GM19468 (cell line): ENCODE results near the gene IRF2BP1.
"Not testable (repeated sequence)": the region's sequence is repeated elsewhere in the genome, so short reads cannot be mapped to it uniquely, and the experiment has no call there.

Experiments used
- ATAC-seq: cut with Tn5 transposase; IDR thresholded peaks from one replicate; pipeline ENCODE4 v1.9.1; 2021; ENCODE audit warnings: mild to moderate bottlenecking, moderate library complexity, moderate number of reproducible peaks; ENCODE audit not compliant: unreplicated experiment; ENCODE audit errors: extremely low read depth

IRF2BP1 gene

GRCh38 chr19:45882652-45883585 lies 3.0 kb downstream of the IRF2BP1 start:
- ATAC-seq = no peak

GRCh38 chr19:45881909-45882528 lies 3.9 kb downstream of the IRF2BP1 start:
- no peak for ATAC-seq

GRCh38 chr19:45881082-45881908 lies 4.6 kb downstream of the IRF2BP1 start:
- no peak for ATAC-seq

DNA sequence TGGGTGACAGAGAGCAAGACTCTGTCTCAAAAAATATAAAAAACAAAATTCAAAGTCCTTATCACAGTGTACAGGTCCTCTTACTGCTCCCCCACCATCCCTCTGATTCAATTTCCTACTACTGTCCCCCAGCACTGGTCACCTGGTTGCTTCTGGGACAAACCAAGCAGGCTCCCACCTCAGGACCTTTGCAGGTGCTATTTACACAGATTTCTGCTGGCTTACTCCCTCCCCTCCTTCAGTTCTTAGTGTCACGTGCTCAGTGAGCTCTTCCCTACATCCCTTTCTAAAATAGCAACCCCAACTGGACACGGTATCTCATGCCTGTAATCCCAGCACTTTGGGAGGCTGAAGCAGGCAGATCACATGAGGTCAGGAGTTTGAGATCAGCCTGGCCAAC lies 6.0 kb downstream of the IRF2BP1 start:
- no peak for ATAC-seq

GRCh38 chr19:45879055-45879454 lies 6.9 kb downstream of the IRF2BP1 start:
- ATAC-seq = no peak

DNA sequence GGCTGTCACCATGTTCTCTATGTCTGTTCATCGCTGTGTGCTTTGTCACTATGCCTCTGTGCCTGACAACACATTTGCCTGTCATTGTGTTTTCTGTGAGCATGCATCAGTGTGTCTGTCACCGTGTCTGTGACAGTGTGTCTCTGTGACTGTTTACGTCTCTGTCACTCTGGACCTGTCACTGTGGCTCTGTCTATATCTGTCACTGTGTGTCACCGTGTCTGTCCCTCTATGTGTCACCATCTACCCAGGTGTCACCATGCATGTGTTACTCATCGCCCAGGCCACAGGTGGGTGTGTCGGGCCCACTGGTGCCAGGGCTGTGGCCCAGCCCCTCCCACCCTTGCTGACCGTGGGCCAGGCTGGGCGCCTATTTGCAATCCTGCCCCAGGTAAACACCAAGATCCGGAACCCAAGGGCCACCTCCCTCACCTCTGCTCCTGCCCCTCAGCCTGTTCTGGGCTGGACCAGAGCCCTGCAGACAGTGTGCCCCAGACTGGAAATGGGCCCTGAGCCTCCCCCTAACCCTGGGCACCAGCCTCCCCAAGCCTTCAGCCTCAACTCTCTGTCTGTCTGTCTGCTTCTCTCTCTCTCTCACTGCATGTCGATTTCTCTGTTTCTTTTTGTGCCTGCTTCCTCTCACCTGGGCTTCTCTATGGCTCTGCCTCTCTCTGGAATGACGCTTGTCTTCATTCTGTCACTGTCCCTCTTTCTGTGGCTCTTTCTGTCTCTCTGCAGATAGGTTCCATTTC lies 7.7 kb downstream of the IRF2BP1 start:
- ATAC-seq = no peak

DNA sequence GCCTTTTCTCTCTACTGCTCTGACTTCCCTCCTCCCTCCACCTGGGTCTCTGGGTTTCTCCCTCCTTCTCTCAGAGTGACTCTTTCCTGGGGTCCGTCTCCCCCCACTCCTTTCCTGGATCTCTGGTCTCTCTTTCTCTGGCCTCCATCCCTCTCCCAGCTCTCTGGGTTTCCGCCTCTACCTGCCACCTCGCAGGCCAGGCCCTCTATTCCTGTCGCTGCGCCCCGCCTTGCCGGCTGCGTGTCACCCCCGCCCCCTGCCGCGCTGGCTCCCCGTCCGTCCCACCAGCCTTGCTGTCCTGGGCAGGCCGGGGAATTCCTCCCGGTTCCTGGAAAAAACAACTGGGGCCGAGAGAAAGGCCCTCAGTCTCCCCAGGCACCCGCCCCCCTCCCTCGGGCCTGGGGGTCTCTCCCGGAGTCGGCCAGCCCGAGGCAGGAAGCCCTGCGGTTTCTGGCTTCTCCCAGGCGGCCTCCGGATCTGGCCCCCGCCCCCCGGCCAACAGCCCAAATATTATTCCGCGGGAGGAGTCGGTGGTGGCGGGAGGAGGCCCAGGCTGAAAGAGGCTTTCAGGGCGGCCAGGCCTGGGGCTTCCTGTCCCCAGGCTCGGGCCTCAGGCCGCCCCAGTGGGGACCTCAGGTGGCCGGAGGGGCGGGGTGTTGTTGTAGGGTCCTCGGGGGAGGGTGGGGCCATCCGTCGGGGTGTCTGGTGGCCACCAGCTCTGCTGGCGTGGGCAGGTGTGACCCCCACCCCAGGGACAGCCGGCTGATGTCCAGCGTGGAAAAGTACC lies 9.3 kb downstream of the IRF2BP1 start:
- no peak for ATAC-seq

GRCh38 chr19:45876161-45876410 lies 9.9 kb downstream of the IRF2BP1 start:
- ATAC-seq = no peak

DNA sequence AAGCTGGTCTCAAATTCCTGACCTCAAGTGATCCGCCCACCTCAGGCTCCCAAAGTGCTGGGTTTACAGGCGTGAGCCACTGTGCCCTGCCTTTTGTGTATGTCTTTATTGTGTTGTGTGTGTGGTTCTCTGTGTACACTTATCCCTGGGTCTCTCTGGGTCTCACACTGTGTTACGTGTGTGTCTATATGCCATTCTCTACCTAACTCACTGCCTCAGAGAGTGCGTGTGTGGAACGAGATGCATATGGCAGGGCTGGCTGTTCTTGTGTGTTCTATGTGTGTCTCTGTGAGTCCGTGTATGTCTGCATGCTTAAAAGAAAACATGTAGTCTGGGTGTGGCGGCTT lies 11.3 kb downstream of the IRF2BP1 start:
- no peak for ATAC-seq

GRCh38 chr19:45873219-45873772 lies 12.6 kb downstream of the IRF2BP1 start:
- ATAC-seq = no peak

DNA sequence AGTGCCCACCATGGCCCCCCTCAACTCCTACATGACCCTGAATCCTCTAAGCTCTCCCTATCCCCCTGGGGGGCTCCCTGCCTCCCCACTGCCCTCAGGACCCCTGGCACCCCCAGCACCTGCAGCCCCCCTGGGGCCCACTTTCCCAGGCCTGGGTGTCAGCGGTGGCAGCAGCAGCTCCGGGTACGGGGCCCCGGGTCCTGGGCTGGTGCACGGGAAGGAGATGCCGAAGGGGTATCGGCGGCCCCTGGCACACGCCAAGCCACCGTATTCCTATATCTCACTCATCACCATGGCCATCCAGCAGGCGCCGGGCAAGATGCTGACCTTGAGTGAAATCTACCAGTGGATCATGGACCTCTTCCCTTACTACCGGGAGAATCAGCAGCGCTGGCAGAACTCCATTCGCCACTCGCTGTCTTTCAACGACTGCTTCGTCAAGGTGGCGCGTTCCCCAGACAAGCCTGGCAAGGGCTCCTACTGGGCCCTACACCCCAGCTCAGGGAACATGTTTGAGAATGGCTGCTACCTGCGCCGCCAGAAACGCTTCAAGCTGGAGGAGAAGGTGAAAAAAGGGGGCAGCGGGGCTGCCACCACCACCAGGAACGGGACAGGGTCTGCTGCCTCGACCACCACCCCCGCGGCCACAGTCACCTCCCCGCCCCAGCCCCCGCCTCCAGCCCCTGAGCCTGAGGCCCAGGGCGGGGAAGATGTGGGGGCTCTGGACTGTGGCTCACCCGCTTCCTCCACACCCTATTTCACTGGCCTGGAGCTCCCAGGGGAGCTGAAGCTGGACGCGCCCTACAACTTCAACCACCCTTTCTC lies 13.6 kb downstream of the IRF2BP1 start:
- no peak for ATAC-seq

- no peak for ATAC-seq
Measured at GRCh38 chr19:45870798-45871197, 15.1 kb downstream of the IRF2BP1 start.

DNA sequence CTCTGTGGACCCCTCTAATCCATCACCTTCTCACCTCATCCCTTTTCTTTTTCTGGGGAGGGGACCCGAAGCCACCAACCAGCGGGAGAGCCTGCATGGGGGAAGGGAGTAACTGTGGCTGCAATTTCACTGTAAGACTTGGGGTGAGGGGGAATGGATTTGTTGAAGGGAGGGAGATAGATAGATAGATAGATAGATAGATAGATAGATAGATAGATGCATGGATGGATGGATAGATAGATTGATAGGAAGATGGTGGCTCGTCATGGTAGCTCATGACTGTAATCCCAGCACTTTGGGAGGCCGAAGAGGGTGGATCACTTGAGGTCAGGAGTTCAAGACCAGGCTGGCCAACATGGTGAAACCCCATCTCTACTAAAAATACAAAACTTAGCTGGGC lies 18.7 kb downstream of the IRF2BP1 start:
- ATAC-seq = not testable (repeated sequence)

DNA sequence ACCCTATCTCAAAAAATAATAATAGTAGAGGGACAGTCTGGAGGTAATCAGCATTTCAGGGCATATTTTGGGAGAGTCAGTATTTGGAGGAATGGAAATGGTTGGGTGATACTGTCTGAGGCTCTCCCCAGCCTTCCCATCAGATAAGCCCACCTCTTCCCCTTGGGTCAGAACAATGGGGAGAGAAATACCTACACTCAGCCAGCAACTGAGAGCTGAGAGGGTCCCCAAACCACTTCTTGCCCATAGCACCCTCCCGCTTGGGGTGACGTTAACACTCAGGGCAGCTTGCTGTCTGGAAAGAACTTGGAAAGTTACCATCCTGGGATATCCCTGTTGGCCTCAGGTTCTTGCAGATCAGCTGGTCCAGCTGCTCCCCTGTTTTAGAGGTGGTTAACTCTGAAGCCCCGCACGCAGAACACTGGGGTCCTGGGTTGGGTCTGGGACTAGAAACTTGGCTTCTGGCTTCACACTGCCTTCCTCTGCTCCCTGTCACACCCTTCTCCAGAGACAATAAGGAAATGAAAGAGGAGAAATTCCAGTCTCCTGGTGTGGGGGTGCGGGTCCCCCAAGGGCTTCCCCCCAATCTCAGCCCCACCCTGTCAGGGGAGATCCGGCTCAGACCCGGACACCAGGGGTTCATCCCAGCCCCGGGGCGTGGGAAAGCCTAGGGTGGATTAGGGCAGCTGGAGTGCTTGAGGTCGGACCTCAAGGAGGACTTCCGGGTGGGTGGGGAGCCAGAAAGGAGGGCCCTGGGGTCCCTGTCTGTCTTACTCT lies 19.4 kb downstream of the IRF2BP1 start:
- ATAC-seq = no peak

GRCh38 chr19:45865269-45865948 lies 20.5 kb downstream of the IRF2BP1 start:
- ATAC-seq = no peak

DNA sequence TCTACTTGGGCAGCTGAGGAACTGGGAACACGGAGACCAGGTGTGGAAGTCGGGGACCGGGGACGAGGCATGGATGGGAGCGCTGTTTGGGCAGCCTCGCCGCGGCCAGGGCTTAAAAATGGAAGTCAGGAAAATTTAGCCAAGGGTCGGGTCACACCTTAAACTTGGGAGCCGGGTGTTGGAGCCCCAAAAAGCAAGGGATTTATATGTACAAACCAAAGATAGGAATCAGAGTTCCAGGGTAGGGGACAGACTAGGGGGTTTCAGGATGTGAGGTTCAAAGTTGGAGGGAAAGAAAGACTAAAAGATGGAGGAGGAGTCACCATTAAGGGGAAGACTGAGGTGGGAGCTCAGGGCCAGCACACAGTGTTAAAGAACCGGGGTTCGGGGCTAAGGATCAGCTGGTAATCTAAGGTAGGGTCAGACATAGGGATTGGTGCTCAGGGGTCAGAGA lies 21.3 kb downstream of the IRF2BP1 start:
- no peak for ATAC-seq
